GM10248 (cell line): Measurements from ENCODE around the gene ZNF732.
A peak's percentile ranks its signal among the peaks of the same experiment; 100 is the strongest.
"Not testable (repeated sequence)": the region's sequence is repeated elsewhere in the genome, so short reads cannot be mapped to it uniquely, and the experiment has no call there.

Experiments
- CTCF ChIA-PET: fragments of 300-600 bp; sonication (Branson Sonifier 250); formaldehyde crosslinking; extraction: SDS; loops from one replicate; lab custom pipeline; 2021; ENCODE audit warnings: antibody characterized with exemption; lab: Yijun Ruan, JAX
- POLR2A ChIA-PET: fragments of 350-650 bp; sonication (Branson Sonifier 250); formaldehyde crosslinking; extraction: SDS; loops from one replicate; lab custom pipeline; 2020; ENCODE audit warnings: antibody characterized with exemption; lab: Yijun Ruan, JAX
- DNase-seq: peaks from one replicate; pipeline ENCODE4 v3.0.0; 2012; ENCODE audit errors: extremely low spot score
- CTCF ChIP-seq: IDR thresholded peaks from 2 replicates; pipeline ENCODE4 v1.5.1; 2012; ENCODE audit warnings: mild to moderate bottlenecking, low read depth; ENCODE audit errors: extremely low read depth, missing control alignments, control extremely low read depth

The ZNF732 gene

GRCh38 chr4:242121-242848 lies 63.0 kb downstream of the ZNF732 start:
- CTCF ChIA-PET = interaction anchor here (0.8 to 1.5 kb wide), 7 partner anchors 9 to 259 kb away, joined by 3 to 4 read pairs (median 3); partner anchors contain the start of gene ZNF595
- POLR2A ChIA-PET = no interaction called here
- peak; percentile 53 for DNase-seq
- peak; percentile 61 for TF ChIP-seq CTCF

- POLR2A ChIA-PET, CTCF ChIA-PET, DNase-seq: not testable (repeated sequence)
Observed at GRCh38 chr4:241411-241810, 63.9 kb downstream of the ZNF732 start.

- POLR2A ChIA-PET = no interaction called here
- CTCF ChIA-PET = interaction anchor here (1.3 kb wide), 1 partner anchor 61 kb away, joined by 3 read pairs; no protein-coding TSS in a partner anchor
- no peak for DNase-seq
- TF ChIP-seq CTCF = no peak
Observed at GRCh38 chr4:236028-236427, 69.2 kb downstream of the ZNF732 start.

DNA sequence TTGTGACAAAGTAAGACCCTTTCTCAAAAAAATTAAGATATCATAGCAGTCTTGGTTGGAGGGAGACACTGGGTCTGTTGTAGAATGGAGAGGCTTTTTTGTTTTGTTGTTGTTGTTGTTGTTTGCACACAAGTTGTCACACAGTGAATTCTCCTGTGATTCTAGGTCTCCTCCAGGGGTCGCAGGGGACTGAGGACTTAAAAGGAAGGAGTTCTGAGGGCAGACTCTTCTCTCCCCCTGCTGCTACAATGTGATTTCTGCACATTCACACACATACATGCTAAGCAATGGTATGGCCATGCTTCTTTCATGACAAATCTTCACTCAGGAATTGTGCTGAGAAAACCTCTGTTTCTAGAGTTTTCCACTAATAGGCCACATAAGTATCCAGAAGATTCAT lies 71.1 kb downstream of the ZNF732 start:
- ChIA-PET POLR2A (no interaction called here), CTCF (interaction anchor here (0.9 kb wide), 1 partner anchor 8 kb away, joined by 3 read pairs; no protein-coding TSS in a partner anchor)
- no peak for TF ChIP-seq CTCF
- no peak for DNase-seq

GRCh38 chr4:223913-224497 lies 81.3 kb downstream of the ZNF732 start:
- POLR2A ChIA-PET = no interaction called here

More at GRCh38 chr4:223913-224497, 81.3 kb downstream of the ZNF732 start:
- no peak for DNase-seq
- TF ChIP-seq CTCF = no peak
- CTCF ChIA-PET = no interaction called here
